Right lobe of liver (tissue), 4 donors: Measurements from ENCODE around the gene PDK1.

ENCODE experiments used
- POLR2A ChIP-seq: fragments of 450-650 bp; IDR thresholded peaks from one replicate; pipeline ENCODE4 v1.6.1; 2017; ENCODE audit warnings: antibody characterized with exemption, mild to moderate bottlenecking
- TF ChIP-seq, protein P1 (sequence below), 4 donors: fragments of 200-600 bp in 3 of 4; fragments of 450-650 bp in 1 of 4; IDR thresholded peaks; one replicate each; pipeline versions ENCODE4 v1.5.1 to v1.8.0; 2016 to 2022; ENCODE audit warnings: antibody characterized with exemption in 4 of 4, mild to moderate bottlenecking in 2 of 4
- donor health status: DM: no; HTN: no; CAD: no.
- donor health status: DM: no; HTN: no; CAD: no.
- donor health status: DM: no; HTN: yes; CAD: no.

DNA sequence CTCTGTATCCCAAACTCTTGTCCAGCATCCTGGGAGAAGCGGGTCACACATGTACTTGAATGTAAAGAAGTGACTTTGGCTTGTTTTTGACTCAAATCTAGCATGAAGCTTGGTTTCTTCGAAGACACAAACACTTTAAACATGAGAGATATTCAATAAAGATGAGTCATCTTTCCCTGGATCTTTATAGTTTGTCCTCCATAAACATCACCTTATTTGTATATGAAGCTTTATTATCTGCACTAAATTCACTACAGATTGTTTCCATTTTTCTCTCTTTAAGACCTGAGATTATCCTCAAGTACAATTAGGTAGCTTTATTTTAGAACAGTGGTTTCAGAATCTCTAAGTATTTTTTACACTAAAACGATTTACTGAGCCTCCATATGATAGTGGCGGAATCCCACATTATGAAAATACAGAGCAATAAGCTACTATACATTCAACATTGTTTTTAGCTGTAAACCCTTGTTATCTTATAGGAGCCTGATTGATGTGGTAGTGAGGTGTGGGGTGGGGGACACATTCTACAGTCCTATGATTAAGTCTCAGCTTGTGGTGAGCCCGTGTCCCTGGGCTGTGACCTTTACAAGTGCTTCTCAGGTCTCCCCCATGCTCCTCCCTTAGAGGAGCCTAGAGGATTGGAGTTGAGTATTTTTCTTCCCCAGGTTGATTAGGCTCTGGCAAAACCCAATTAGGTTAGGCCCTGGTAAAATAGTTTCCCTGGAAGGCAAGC lies 100.1 kb downstream of the PDK1 start:
- TF ChIP-seq, protein P1, sequence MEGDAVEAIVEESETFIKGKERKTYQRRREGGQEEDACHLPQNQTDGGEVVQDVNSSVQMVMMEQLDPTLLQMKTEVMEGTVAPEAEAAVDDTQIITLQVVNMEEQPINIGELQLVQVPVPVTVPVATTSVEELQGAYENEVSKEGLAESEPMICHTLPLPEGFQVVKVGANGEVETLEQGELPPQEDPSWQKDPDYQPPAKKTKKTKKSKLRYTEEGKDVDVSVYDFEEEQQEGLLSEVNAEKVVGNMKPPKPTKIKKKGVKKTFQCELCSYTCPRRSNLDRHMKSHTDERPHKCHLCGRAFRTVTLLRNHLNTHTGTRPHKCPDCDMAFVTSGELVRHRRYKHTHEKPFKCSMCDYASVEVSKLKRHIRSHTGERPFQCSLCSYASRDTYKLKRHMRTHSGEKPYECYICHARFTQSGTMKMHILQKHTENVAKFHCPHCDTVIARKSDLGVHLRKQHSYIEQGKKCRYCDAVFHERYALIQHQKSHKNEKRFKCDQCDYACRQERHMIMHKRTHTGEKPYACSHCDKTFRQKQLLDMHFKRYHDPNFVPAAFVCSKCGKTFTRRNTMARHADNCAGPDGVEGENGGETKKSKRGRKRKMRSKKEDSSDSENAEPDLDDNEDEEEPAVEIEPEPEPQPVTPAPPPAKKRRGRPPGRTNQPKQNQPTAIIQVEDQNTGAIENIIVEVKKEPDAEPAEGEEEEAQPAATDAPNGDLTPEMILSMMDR (IDR thresholded peaks at IDR 0.05): no peak
- TF ChIP-seq POLR2A: no peak
